Measurements from ENCODE around the gene PRKCQ. TPM values are rescaled to one million over a fixed set of nuclear protein-coding genes. Genes with fewer than 3 reads are reported as not detected.

Gene PRKCQ
- total RNA-seq, 2 experiments from 2014 or later, result 4.0 to 7.8 TPM

GRCh38 chr10:6563731-6564130 lies 16.3 kb downstream of the PRKCQ start:
- Histone ChIP-seq H4K20me1 (ENCODE audit: insufficient read depth, low read length) (no peaks in the 10 kb centered on the region; the same call in 1 of the 2 replicates), H3K4me1 (ENCODE audit: insufficient read depth, low read length, poor library complexity, severe bottlenecking) (no peaks in the 10 kb centered on the region), H3K4me3 (ENCODE audit: low read depth, low read length, poor library complexity, severe bottlenecking) (no peak overlapping the region), H3K9me3 (ENCODE audit: low read length) (no peaks in the 10 kb centered on the region), H3K4me2 (ENCODE audit: low read length) (no peak overlapping the region), H3K79me2 (ENCODE audit: insufficient read depth, low read depth, low read length) (no peaks in the 10 kb centered on the region), H3K36me3 (ENCODE audit: insufficient read depth, low read length) (no peaks in the 10 kb centered on the region), H3K27ac (ENCODE audit: low read depth, low read length, poor library complexity, severe bottlenecking) (no peak overlapping the region), H2AFZ (ENCODE audit: low read length) (no peak overlapping the region), H3K9me2 (ENCODE audit: insufficient read depth, low read length) (no peaks in the 10 kb centered on the region)
- ChIA-PET POLR2A (interaction anchor here (0.7 to 1.2 kb wide), 3 partner anchors 74 to 356 kb away, joined by 3 read pairs; no protein-coding TSS in a partner anchor), CTCF (ENCODE audit: unreplicated experiment) (no interaction called here)
- intact Hi-C loops (cut with micrococcal nuclease; ENCODE audit: unreplicated experiment), result no loop called here
- TF ChIP-seq EZH2phosphoT487 (IDR thresholded peaks at IDR 0.05; ENCODE audit: borderline replicate concordance, low read depth, low read length), result no peak
- no peak for TF ChIP-seq CTCF (conservative IDR thresholded peaks at IDR 0.05; ENCODE audit: low read length)
- no TSS peak for BruUV-seq (replicated peaks)
- no peak for DNase-seq (ENCODE audit: low spot score)

- Histone ChIP-seq H2AFZ (ENCODE audit: low read length) (no peak overlapping the region), H3K9me3 (ENCODE audit: low read length) (no peaks in the 10 kb centered on the region), H3K4me3 (ENCODE audit: low read depth, low read length, poor library complexity, severe bottlenecking) (no peak overlapping the region), H3K79me2 (ENCODE audit: insufficient read depth, low read depth, low read length) (no peaks in the 10 kb centered on the region), H4K20me1 (ENCODE audit: insufficient read depth, low read length) (no peaks in the 10 kb centered on the region; the same call in 1 of the 2 replicates), H3K4me2 (ENCODE audit: low read length) (no peak overlapping the region), H3K4me1 (ENCODE audit: insufficient read depth, low read length, poor library complexity, severe bottlenecking) (no peaks in the 10 kb centered on the region), H3K9me2 (ENCODE audit: insufficient read depth, low read length) (no peaks in the 10 kb centered on the region), H3K36me3 (ENCODE audit: insufficient read depth, low read length) (no peaks in the 10 kb centered on the region), H3K27ac (ENCODE audit: low read depth, low read length, poor library complexity, severe bottlenecking) (no peak overlapping the region)
- ChIA-PET POLR2A (interaction anchor here (0.7 to 1.2 kb wide), 2 partner anchors 75 to 117 kb away, joined by 3 read pairs; no protein-coding TSS in a partner anchor), CTCF (ENCODE audit: unreplicated experiment) (no interaction called here)
- BruUV-seq (replicated peaks), result no TSS peak
- TF ChIP-seq CTCF (conservative IDR thresholded peaks at IDR 0.05; ENCODE audit: low read length), result no peak
- TF ChIP-seq EZH2phosphoT487 (IDR thresholded peaks at IDR 0.05; ENCODE audit: borderline replicate concordance, low read depth, low read length), result no peak
- intact Hi-C loops (cut with micrococcal nuclease; ENCODE audit: unreplicated experiment), result no loop called here
- DNase-seq (ENCODE audit: low spot score), result no peak
Observed at GRCh38 chr10:6563075-6563474, 17.0 kb downstream of the PRKCQ start.

- no TSS peak for BruUV-seq (replicated peaks)
- no peak for DNase-seq (ENCODE audit: low spot score)
Observed at GRCh38 chr10:6562221-6562620, 17.9 kb downstream of the PRKCQ start.

More at GRCh38 chr10:6562221-6562620, 17.9 kb downstream of the PRKCQ start:
- Histone ChIP-seq H3K9me3 (ENCODE audit: low read length) (no peaks in the 10 kb centered on the region), H3K4me2 (ENCODE audit: low read length) (no peak overlapping the region), H3K4me1 (ENCODE audit: insufficient read depth, low read length, poor library complexity, severe bottlenecking) (no peaks in the 10 kb centered on the region), H3K4me3 (ENCODE audit: low read depth, low read length, poor library complexity, severe bottlenecking) (no peak overlapping the region), H2AFZ (ENCODE audit: low read length) (no peak overlapping the region), H3K36me3 (ENCODE audit: insufficient read depth, low read length) (no peaks in the 10 kb centered on the region), H3K9me2 (ENCODE audit: insufficient read depth, low read length) (no peaks in the 10 kb centered on the region), H4K20me1 (ENCODE audit: insufficient read depth, low read length) (no peaks in the 10 kb centered on the region; the same call in 1 of the 2 replicates), H3K79me2 (ENCODE audit: insufficient read depth, low read depth, low read length) (no peaks in the 10 kb centered on the region), H3K27ac (ENCODE audit: low read depth, low read length, poor library complexity, severe bottlenecking) (no peak overlapping the region)
- POLR2A ChIA-PET, result interaction anchor here (0.6 to 1.7 kb wide), 2 partner anchors 26 to 868 kb away, joined by 3 to 4 read pairs; no protein-coding TSS in a partner anchor
- intact Hi-C loops (cut with micrococcal nuclease; ENCODE audit: unreplicated experiment), result no loop called here
- CTCF ChIA-PET (ENCODE audit: unreplicated experiment), result no interaction called here
- TF ChIP-seq CTCF (conservative IDR thresholded peaks at IDR 0.05; ENCODE audit: low read length), result no peak

All from OCI-LY7 (cell line).